Stimulated activated CD4-positive, alpha-beta T cell treated with anti-CD3 and anti-CD28 coated beads, Interleukin-4, amount 100 ng/mL, for 4 hours (primary cell): Measurements from ENCODE around the gene ARMC9.
"Not testable (repeated sequence)": the region's sequence is repeated elsewhere in the genome, so short reads cannot be mapped to it uniquely, and the experiment has no call there.

ENCODE experiments used
- DNase-seq, 2 experiments: peaks; one replicate each; pipeline ENCODE4 v3.0.0-alpha.2; 2020

ARMC9 gene

GRCh38 chr2:231245249-231246094 lies 47.0 kb downstream of the ARMC9 start:
- DNase-seq = no peak

- no peak for DNase-seq
Observed at GRCh38 chr2:231246171-231246842, 47.9 kb downstream of the ARMC9 start.

GRCh38 chr2:231250146-231250545 lies 51.7 kb downstream of the ARMC9 start:
- no peak for DNase-seq

GRCh38 chr2:231250698-231251097 lies 52.3 kb downstream of the ARMC9 start:
- no peak for DNase-seq

- not testable (repeated sequence) for DNase-seq
Observed at GRCh38 chr2:231253292-231253691, 54.9 kb downstream of the ARMC9 start.

GRCh38 chr2:231256494-231256893 lies 58.1 kb downstream of the ARMC9 start:
- no peak for DNase-seq

- DNase-seq = no peak
Observed at GRCh38 chr2:231257763-231258162, 59.3 kb downstream of the ARMC9 start.

- DNase-seq = no peak
Observed at GRCh38 chr2:231258701-231259100, 60.3 kb downstream of the ARMC9 start.

- no peak for DNase-seq
Observed at GRCh38 chr2:231259104-231259503, 60.7 kb downstream of the ARMC9 start.

- no peak for DNase-seq
Observed at GRCh38 chr2:231260442-231261208, 62.2 kb downstream of the ARMC9 start.

GRCh38 chr2:231263118-231263831 lies 64.8 kb downstream of the ARMC9 start:
- no peak for DNase-seq

GRCh38 chr2:231270221-231271114 lies 72.0 kb downstream of the ARMC9 start:
- DNase-seq = no peak

GRCh38 chr2:231272991-231273390 lies 74.6 kb downstream of the ARMC9 start:
- no peak for DNase-seq

GRCh38 chr2:231276987-231277386 lies 78.6 kb downstream of the ARMC9 start:
- no peak for DNase-seq

- no peak for DNase-seq
Observed at GRCh38 chr2:231277962-231278361, 79.5 kb downstream of the ARMC9 start.

- DNase-seq = no peak
Observed at GRCh38 chr2:231278868-231279267, 80.4 kb downstream of the ARMC9 start.

GRCh38 chr2:231280846-231281245 lies 82.4 kb downstream of the ARMC9 start:
- no peak for DNase-seq

- no peak for DNase-seq
Observed at GRCh38 chr2:231284296-231284695, 85.9 kb downstream of the ARMC9 start.

- DNase-seq = no peak
Observed at GRCh38 chr2:231286964-231287363, 88.5 kb downstream of the ARMC9 start.

GRCh38 chr2:231287696-231288095 lies 89.3 kb downstream of the ARMC9 start:
- no peak for DNase-seq

GRCh38 chr2:231288590-231288989 lies 90.2 kb downstream of the ARMC9 start:
- DNase-seq = no peak
